PC-3 (cell line): Measurements from ENCODE around the gene DOCK1. TPM values are rescaled to one million over a fixed set of nuclear protein-coding genes. Genes with fewer than 3 reads are reported as not detected.

ENCODE experiments used
- ATAC-seq: fragments of 200-7000 bp; cut with Tn5 transposase; 2 replicates; pipeline ENCODE4 v1.9.1; 2020; ENCODE audit warnings: mild to moderate bottlenecking, moderate library complexity
- BruUV-seq: library from RNA; stranded (reverse); fragments of 400-500 nt; replicated peaks from 2 replicates; lab custom pipeline; 2021; lab: Mats Ljungman, UMichigan
- CTCF ChIA-PET: fragments of 300-600 bp; sonication (Branson Sonifier 250); formaldehyde crosslinking; loops from one replicate; lab custom pipeline; 2022; ENCODE audit warnings: antibody characterized with exemption; lab: Charles Lee
- POLR2A ChIA-PET: fragments of 300-600 bp; sonication (Branson Sonifier 250); formaldehyde crosslinking; loops from one replicate; lab custom pipeline; 2022; ENCODE audit warnings: antibody characterized with exemption; ENCODE audit not compliant: unreplicated experiment; lab: Charles Lee
- DNase-seq: peaks from one replicate; pipeline ENCODE4 v3.0.0-alpha.2; 2015
- H2AFZ ChIP-seq: fragments of 300-600 bp; sonication (generic); 2 replicates; pipeline ENCODE4 v1.6.0; 2016; ENCODE audit warnings: antibody characterized with exemption, low read length
- H3F3A ChIP-seq: fragments of 300-600 bp; sonication (generic); one replicate; pipeline ENCODE4 v1.6.0; 2017; ENCODE audit warnings: antibody characterized with exemption, low read length, control low read depth, mild to moderate bottlenecking; ENCODE audit not compliant: unreplicated experiment
- H3K27ac ChIP-seq: fragments of 300-600 bp; sonication (generic); 2 replicates; pipeline ENCODE4 v1.5.1; 2016; ENCODE audit warnings: mild to moderate bottlenecking, low read length
- H3K27me3 ChIP-seq: fragments of 300-600 bp; sonication (generic); 2 replicates; pipeline ENCODE4 v1.6.1; 2016; ENCODE audit warnings: low read length, mixed read lengths
- H3K36me3 ChIP-seq: fragments of 300-600 bp; sonication (generic); 2 replicates; pipeline ENCODE4 v1.6.1; 2016; ENCODE audit warnings: low read depth, mixed run types, low read length, mixed read lengths
- H3K4me1 ChIP-seq: fragments of 300-600 bp; sonication (generic); 2 replicates; pipeline ENCODE4 v1.5.1; 2016; ENCODE audit warnings: low read length; ENCODE audit not compliant: insufficient read depth
- H3K4me2 ChIP-seq: fragments of 300-600 bp; sonication (generic); 2 replicates; pipeline ENCODE4 v1.6.0; 2016; ENCODE audit warnings: low read length
- H3K4me3 ChIP-seq: fragments of 300-600 bp; sonication (generic); 2 replicates; pipeline ENCODE4 v1.5.1; 2016; ENCODE audit warnings: mild to moderate bottlenecking, low read length, mixed read lengths
- H3K79me2 ChIP-seq: fragments of 300-600 bp; sonication (generic); 2 replicates; pipeline ENCODE4 v1.6.1; 2017; ENCODE audit warnings: low read length, mixed read lengths
- H3K9ac ChIP-seq: fragments of 300-600 bp; sonication (generic); 2 replicates; pipeline ENCODE4 v1.6.0; 2016; ENCODE audit warnings: mild to moderate bottlenecking, low read length
- H3K9me2 ChIP-seq: fragments of 300-600 bp; sonication (generic); replicated peaks from 2 replicates; pipeline ENCODE4 v1.6.1; 2016; ENCODE audit warnings: mixed run types, low read length, mixed read lengths
- H3K9me3 ChIP-seq: fragments of 300-600 bp; sonication (generic); 2 replicates; pipeline ENCODE4 v1.6.1; 2016; ENCODE audit warnings: low read length, mixed read lengths
- H4K20me1 ChIP-seq: fragments of 300-600 bp; sonication (generic); 2 replicates; pipeline ENCODE4 v1.6.1; 2016; ENCODE audit warnings: low read length, mixed read lengths
- EZH2 ChIP-seq: fragments of 300-600 bp; sonication (generic); IDR thresholded peaks from one replicate; pipeline ENCODE4 v1.6.1; 2017; ENCODE audit warnings: antibody characterized with exemption, mild to moderate bottlenecking, low read length; ENCODE audit not compliant: unreplicated experiment
- EZH2phosphoT487 ChIP-seq: fragments of 300-600 bp; sonication (generic); IDR thresholded peaks from 2 replicates; pipeline ENCODE4 v1.6.1; 2018; ENCODE audit warnings: mild to moderate bottlenecking, antibody characterized with exemption, low read length, borderline replicate concordance
- intact Hi-C: fragments of 100-400 bp; cut with micrococcal nuclease; formaldehyde crosslinking; loops from 2 replicates; pipeline ENCODE4 v1.9.0; 2023
- total RNA-seq: library from RNA; depleted of rRNA; stranded (reverse); fragments of >200 nt; gene quantifications from 2 replicates; pipeline ENCODE4 v1.2.3, GENCODE V29; 2014
- TF ChIP-seq, protein P1 (sequence below): fragments of 300-600 bp; sonication (generic); conservative IDR thresholded peaks from 2 replicates; pipeline ENCODE4 v1.5.1; 2017; ENCODE audit warnings: antibody characterized with exemption, low read depth, mild to moderate bottlenecking, low read length

DOCK1 gene
- total RNA-seq, 1 experiment from 2014 or later = 34.3 TPM

DNA sequence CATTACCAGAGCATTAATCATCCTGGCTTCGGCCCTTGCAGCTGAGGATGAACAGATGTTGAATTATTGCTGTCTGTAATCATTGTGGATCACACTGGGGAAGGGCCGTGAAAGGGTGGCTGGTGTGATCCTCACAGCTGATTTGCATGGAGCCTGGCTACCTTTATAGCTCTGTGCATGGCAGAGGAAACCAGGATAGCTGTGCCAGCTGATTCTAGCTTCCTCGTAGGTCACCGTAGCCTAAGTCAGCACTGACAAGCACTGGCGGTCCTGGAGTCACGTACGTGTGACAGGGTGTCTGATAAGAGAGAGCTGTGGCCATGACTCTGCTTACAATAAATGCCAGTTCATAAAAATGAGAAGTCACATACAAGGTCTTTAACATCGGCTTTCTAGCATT, 214.7 kb downstream of the DOCK1 start:
- CTCF ChIA-PET = no interaction called here
- H3K9me3 ChIP-seq = no peaks in the 10 kb centered on the region
- intact Hi-C loops = no loop called here

DNA sequence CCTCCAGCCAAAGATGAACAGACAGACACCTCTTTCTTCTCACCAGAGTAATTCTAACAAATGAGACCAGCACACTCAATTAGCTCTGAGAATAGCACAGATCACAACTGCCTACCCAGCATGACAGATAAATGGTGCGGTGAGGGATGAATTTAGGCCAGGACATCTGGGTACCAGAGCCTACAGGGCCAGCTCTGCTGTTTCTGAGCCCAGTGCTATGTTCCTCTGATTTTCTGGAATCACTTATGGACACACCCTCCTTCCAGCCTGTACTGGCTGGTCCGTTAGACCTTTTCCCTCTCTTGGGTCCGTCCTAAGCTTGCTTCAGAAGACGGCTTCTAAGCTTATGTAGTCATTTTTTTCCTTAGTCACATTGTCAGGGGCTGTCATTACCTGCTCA, 217.6 kb downstream of the DOCK1 start:
- Histone ChIP-seq H4K20me1 (no peaks in the 10 kb centered on the region), H2AFZ (no peak overlapping the region), H3K27me3 (no peaks in the 10 kb centered on the region), H3K9ac (no peak overlapping the region), H3K4me2 (no peak overlapping the region), H3F3A (no peaks in the 10 kb centered on the region), H3K27ac (no peak overlapping the region), H3K79me2 (no peaks in the 10 kb centered on the region), H3K4me1 (no peaks in the 10 kb centered on the region), H3K4me3 (no peak overlapping the region), H3K9me3 (no peaks in the 10 kb centered on the region), H3K9me2 (no peaks in the 10 kb centered on the region), H3K36me3 (peaks cover 3% of the 10 kb centered on the region; the same call in 1 of the 2 replicates)
- no TSS peak for BruUV-seq
- intact Hi-C loops = no loop called here
- CTCF ChIA-PET = no interaction called here
- POLR2A ChIA-PET = no interaction called here
- no peak for ATAC-seq
- DNase-seq = no peak
- TF ChIP-seq, protein P1, sequence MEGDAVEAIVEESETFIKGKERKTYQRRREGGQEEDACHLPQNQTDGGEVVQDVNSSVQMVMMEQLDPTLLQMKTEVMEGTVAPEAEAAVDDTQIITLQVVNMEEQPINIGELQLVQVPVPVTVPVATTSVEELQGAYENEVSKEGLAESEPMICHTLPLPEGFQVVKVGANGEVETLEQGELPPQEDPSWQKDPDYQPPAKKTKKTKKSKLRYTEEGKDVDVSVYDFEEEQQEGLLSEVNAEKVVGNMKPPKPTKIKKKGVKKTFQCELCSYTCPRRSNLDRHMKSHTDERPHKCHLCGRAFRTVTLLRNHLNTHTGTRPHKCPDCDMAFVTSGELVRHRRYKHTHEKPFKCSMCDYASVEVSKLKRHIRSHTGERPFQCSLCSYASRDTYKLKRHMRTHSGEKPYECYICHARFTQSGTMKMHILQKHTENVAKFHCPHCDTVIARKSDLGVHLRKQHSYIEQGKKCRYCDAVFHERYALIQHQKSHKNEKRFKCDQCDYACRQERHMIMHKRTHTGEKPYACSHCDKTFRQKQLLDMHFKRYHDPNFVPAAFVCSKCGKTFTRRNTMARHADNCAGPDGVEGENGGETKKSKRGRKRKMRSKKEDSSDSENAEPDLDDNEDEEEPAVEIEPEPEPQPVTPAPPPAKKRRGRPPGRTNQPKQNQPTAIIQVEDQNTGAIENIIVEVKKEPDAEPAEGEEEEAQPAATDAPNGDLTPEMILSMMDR = no peak
- no peak for TF ChIP-seq EZH2phosphoT487
- TF ChIP-seq EZH2 = no peak

More for the DNA sequence above, 214.7 kb downstream of the DOCK1 start:
- no peaks in the 10 kb centered on the region for H3K79me2 ChIP-seq
- H3K36me3 ChIP-seq = no peaks in the 10 kb centered on the region
- peaks cover 6% of the 10 kb centered on the region; the same call in 1 of the 2 replicates for H4K20me1 ChIP-seq
- H3K27ac ChIP-seq = no peak overlapping the region
- H3K4me3 ChIP-seq = no peak overlapping the region
- TF ChIP-seq EZH2 (no peak), EZH2phosphoT487 (no peak)
- TF ChIP-seq, protein P1 = no peak
- no TSS peak for BruUV-seq
- H3K27me3 ChIP-seq = no peaks in the 10 kb centered on the region
- DNase-seq (no peak), ATAC-seq (no peak)
- H3K9me2 ChIP-seq = no peaks in the 10 kb centered on the region
- H3K9ac ChIP-seq = no peak overlapping the region
- no peaks in the 10 kb centered on the region for H3F3A ChIP-seq
- H3K4me2 ChIP-seq = no peak overlapping the region
- POLR2A ChIA-PET = no interaction called here
- no peaks in the 10 kb centered on the region for H3K4me1 ChIP-seq
- no peak overlapping the region for H2AFZ ChIP-seq

DNA sequence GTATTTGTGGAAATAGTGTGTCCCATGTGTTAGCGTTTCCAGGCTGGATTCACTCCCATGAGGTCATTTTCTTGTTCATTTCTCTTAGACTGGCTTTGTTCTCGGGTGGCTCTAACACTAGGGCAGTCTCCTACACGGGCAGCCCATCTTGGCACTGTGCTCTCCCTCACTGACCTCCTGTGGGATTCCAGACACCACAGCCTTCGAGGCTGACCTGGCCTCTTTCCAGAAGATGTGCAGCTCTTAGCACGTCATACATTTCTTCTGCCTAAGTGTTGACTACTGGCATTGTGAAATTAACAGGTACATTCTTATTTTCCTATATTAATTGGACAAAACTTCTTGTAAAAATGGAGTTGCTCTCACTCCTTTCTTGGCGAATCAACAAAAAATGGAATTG, 218.4 kb downstream of the DOCK1 start:
- POLR2A ChIA-PET = no interaction called here

More for the DNA sequence above, 218.4 kb downstream of the DOCK1 start:
- CTCF ChIA-PET = no interaction called here
- Histone ChIP-seq H3F3A (no peaks in the 10 kb centered on the region), H4K20me1 (no peaks in the 10 kb centered on the region), H3K79me2 (no peaks in the 10 kb centered on the region), H3K9me2 (no peaks in the 10 kb centered on the region), H3K27ac (no peak overlapping the region), H3K4me3 (no peak overlapping the region), H3K36me3 (peaks cover 3% of the 10 kb centered on the region; the same call in 1 of the 2 replicates), H3K4me1 (no peaks in the 10 kb centered on the region), H2AFZ (no peak overlapping the region), H3K9me3 (no peaks in the 10 kb centered on the region), H3K9ac (no peak overlapping the region), H3K27me3 (no peaks in the 10 kb centered on the region), H3K4me2 (no peak overlapping the region)
- TF ChIP-seq EZH2phosphoT487 = no peak
- TF ChIP-seq, protein P1 = no peak
- no peak for TF ChIP-seq EZH2
- ATAC-seq (no peak), DNase-seq (no peak)
- no TSS peak for BruUV-seq
- intact Hi-C loops = no loop called here
